Measurements from ENCODE around the gene ATRNL1.

GRCh38 chr10:115976342-115976741 lies 883.2 kb downstream of the ATRNL1 start:
- TF ChIP-seq CTCF (conservative IDR thresholded peaks at IDR 0.05; ENCODE audit: low read length) = no peak
- no peak for TF ChIP-seq EZH2phosphoT487 (IDR thresholded peaks at IDR 0.05; ENCODE audit: borderline replicate concordance, low read depth, low read length)
